NCI-H748 treated with DMSO at 0.1 percent for 48 hours (cell line): Measurements from ENCODE around the gene MRPL10.

Experiments used
- DNase-seq: peaks from one replicate; lab custom pipeline; 2025; lab: John Stamatoyannopoulos, UW

MRPL10 gene

DNA sequence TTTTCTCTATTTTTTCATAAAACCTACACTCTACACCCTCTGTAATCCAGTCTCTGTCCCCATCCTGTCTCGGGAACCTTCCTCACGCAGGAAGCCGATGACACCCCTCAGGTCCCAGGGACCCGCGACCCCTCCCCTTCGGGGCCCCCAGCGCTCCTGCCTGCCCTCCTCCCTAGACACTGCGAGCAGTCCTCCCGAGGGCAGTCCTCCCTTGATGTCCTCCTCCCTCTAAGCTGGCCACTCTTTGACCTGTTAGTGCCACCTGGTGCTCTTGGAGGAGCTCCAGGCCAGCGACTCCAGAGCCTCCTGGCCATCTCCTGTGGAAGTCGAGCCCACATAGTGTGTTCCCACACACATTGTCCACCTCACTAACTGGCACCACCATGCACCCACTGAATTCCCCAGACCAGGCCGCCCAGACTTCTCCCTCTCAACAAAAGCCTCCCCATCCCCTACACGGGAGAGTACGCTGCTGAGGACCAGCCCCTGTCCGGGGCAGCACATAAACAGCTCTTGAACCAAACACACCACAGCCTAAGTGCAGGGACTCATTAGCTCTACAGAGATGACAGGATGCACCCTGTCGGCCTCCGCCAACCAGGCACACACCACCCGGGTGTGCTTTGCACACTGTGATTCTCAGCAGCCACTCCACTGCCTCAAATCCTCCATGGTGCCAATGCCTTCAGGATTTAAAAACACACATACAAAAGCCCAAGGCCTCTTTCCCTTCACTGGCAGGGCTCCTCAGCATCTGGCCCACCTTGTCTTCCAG lies 19.0 kb downstream of the MRPL10 start:
- DNase-seq, result no peak

DNA sequence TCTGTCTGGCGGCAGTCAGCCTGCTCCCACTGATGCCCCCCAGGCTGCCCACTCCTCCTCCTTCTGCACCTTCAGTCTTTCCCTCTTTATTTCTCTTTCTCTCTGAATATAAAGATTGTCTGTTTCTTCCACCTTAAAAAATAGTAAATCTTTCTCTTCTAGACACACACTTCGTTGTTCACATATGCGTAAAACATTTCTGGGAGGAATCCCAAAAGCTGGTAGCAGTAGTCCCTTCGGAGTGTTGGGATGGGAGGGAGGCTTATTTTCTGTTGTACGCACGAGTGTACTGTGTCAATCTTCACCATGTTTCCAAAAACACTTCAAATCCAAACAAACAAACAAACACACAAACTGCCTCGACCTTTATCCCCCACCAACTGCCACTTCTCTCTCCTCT lies 19.6 kb downstream of the MRPL10 start:
- DNase-seq, result no peak

DNA sequence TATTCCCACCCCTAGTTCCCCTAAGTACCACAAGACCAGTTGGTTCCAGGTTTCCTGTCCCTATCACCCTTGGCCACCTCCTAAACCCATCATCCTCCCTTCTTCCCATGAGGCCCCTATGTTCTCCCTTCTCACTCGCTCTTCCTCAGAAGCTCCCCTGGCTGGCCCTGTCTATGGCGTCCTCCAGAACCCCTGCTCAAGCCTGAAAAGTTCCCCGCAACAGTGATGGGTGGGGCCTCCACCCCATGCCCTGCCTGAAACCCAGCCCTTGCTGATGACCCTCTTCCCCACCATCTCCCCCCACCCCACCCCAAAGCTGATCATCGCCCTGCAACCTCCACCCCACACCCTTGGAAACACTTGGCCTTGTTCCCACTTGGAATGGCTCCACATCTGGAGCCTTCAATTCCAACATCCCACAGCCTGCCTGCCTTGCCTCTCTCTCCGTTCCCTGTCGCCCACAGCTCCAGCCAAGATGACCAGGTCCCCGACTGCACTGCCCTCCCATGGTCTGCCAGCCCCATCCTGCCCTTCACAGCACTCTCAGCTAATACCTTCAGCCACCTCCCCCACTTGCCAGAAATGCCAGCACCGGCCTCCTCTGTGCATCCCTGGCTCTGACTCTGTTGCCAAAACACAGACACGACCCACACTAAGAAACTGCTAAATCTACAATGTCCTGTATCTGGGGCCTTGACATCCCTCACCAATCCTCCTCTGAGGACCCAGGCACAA lies 20.3 kb downstream of the MRPL10 start:
- no peak for DNase-seq

DNA sequence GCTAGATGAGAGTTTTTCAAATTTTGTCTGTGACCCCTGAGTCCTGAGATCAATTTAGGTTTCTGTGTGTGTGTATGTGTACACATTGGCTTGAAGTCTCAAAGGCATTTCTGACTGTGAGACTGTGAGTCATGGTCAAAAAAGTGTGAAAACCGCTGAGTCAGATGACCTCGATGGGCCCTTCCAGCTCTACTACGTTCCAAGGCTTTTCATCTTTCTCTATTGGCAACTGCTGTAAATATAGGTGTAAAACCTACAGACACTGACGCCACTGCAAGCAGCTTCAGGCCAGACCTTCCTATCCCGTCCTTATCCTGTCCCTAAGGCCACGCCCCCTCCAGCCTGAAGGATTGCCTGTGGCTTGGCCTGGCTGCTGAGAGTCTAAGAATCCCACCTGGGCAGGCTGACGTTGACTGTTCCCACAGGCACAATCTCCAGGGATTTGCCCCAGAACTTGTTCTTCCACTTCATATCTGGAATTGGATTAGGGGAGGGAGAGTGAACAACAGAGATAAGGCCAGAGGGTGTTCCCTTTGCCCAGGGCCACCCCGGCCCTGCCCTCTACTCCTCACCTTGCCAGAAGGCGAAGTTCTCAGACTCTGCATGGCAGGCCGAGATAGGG lies 21.0 kb downstream of the MRPL10 start:
- no peak for DNase-seq

DNA sequence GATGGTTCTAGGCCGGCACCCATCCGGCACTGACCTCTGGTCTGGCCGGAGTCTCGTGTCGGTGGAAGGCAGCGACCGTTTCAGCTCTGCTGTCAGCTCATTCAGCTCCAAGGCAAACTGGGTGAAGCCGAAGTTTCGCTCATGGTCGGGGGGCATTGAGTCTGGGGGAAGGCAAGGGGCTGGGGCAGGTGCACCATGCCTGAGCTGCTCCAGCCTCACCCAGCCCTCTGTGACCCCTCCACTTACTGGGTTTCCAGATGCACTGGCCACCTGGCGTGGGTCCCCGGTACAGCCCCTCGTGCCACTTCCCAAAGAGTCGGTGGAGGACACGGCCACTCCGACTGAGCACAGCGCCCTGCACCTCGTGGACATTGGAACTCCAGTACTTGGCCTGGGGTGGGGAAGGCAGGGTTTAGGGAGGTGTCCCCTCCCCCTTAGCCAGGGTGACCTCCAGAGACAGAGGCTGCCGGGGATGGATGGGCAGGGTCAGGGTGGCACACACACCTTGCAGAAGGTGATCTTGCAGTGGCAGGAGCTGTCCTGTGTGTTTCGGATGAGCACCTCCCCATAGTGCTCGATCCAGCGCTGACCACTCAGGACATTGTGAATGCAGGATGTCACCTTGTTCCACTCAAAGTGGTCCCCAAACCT lies 22.4 kb downstream of the MRPL10 start:
- no peak for DNase-seq

DNA sequence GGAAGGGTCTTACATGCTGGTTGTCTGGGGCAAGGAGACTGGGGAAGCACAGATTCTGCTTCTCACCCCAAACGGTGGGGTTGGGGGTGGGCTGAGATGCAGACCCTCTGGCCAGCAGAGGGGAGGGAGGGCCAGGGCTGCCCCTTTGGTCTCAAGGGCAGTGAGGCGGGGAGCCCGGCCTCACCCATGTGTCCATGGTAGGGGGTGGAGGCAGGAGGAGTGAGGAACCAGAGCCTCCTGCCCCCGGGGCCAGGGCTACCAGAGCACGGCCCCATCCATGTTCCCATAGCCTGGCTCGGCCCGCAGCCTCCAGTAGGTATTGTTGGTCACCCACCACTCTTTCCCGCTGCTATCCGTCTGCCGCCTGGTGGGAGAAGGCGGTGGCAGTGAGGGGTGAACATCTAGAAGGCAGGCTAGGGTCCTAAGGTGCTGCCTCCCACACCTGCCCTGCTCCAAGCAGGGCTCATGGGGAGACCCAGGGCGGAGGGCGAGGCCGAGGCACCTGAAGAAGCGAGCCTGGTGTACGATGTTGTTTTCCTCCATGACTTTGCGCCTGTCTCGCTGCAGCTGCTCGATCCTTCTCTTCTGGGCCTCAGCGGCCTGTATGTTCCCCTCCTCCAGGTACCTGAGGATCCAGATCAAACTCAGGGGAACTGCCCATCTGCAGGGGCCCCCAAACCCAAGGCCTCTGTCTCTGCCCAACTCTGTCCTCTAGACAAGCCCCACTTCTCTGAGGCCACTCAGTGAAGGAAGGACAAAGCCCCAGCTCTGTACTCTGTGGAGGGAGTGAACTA lies 23.1 kb downstream of the MRPL10 start:
- no peak for DNase-seq

DNA sequence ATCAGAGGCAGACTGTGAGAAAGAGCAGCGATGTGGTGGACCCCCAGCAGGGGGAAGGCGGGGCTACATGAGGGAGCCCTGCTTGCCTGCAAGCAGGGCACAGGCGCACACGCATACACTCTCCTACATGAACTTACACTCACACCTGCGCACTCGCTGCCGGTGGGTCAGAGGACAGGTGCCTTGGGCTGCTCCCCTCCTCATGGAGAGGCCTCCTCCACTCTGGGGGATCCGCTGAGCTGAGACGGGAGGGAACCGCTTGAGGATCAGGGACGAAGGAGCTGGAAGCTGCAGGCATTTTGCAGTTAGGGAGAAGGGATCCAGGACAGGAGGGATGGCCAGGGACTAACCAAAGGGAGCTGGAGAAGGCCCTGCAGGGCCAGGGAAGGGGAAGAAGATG lies 23.9 kb downstream of the MRPL10 start:
- no peak for DNase-seq

DNA sequence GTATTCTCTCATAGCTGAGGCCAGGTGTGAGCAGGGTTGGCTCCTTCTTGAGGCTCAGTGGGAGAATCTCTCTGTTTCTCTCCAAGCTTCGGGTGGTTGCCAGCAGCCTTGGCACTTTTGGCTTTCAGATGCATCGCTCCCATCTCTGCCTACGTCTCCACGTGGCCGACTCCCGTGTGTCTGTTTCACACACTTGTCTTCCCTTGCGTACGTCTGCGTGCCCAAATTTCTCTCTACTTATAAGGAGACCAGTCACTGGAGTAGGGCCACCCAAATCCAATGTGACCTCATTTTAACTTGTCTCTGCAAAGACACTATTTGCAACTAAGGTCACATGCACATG lies 24.5 kb downstream of the MRPL10 start:
- no peak for DNase-seq

DNA sequence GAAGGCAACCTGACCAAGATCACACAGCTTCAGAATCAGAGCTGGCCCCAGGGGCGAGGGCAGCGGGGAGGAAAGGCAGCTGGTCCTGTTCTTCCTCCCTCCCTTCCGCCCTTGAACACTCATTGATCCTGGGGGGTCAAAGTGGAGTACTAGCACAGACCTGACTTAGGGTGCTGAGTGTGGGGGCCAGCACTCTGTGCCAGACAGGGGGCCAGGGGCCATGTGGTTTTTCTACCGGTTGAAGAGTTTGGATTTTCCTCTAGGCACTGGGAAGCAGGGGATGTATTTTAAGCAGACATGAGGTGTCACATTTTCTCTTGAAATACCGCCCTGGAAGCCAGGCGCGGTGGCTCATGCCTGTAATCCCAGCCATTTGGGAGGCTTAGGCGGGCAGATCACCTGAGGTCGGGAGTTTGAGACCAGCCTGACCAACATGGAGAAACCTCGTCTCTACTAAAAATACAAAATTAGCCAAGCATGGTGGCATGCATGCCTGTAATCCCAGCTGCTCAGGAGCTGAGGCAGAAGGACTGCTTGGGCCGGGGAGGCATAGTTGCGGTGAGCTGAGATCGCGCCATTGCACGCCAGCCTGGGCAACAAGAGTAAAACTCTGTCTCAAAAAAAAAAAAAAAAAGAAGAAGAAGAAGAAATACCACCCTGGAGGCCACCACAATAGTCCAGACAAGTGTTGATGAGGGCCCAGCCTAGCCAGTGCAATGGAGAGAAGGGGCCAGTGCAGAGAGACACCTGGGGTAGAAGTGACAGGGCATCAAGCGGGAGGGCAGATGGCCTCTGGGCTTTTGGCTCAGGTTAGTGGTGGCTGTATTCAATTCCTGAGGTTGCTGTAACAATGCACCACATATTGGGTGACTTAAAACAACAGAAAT lies 25.1 kb downstream of the MRPL10 start:
- no peak for DNase-seq

DNA sequence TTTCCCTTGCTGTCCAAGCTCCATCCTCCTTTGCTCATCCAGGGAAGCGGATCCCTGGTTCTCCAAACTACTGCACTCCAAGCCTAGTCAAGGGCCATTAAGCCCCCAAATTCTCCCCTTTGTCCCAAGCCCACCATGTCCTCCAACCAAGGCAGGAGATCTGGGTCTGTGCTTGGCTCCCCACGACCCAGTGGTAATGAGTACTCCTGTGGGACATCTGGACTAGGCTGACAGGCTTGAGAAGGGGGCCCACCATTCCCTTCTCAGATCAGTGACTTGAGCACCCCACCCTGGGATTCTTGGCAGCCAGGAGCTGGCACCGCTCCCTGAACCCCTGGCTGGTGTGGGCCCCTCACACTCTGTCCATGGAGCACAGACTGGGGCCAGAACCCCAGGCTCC lies 26.9 kb downstream of the MRPL10 start:
- no peak for DNase-seq

DNA sequence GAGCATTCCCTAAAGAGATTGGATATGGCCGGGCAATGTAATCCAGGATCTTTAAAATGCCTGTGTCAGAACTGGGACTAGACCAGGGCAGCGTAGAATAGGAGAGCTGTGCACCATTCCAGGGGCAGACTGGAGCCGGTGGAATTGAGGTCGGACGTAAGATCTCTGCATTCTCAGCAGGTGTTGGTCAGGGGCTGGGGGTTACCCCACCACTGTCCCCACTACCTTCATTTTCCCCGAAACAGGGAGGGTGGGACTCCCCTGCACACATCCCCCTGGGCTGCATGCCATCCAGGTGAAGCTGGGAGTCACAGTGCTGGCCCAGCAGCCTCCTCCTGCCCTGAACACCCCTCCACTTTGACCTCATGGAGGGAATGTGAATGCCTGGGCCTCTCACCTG lies 27.6 kb downstream of the MRPL10 start:
- DNase-seq, result no peak

DNA sequence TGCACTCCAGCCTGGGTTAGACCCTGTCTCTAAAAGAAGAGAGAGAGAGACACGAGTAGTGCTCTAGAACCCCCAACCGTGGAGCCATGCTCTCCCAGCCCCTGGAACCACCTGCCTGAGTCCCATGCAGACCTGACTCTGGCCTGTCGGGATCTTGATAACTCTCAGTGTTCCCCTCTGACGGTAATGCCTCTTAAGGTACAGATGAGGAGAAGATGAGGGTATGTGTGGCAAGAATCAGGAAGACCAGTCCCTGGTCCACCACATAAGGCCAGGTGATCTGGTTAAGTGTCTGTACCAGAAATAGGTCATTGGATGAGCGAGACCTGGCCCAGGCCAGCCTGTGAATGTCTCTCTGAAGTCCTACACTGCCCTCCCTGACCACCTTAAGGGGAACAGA lies 28.1 kb downstream of the MRPL10 start:
- DNase-seq, result no peak

DNA sequence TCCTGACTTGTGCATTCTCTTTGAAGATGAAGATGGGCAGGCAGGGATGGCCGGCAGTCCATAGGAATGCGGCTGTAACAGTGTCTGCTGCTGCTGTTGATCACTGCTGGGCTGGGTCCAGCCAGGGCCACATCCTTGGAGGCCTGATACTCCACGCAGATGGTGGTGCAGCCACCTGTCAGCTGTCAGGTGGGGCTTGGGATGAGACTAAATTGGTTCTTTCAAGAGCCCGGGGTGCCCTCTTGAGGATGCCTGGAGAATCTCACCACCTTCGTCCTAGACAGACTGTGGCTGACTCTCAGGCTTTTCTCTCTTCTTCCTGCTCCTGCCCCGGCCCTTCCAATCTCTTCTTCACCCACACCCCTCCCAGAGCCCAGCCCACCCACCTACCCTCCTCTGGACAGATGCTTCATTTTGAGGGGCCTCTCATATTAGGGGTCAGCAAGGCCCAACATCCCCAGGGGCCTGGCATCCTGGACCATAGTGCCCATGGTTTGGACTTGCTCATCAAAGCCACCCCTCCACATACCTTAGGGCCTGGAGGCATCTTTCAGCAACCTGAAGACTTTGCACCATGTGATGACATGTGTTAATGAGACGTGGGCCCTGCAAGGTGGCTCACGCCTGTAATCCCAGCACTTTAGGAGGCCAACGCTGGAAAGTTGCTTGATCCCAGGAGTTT lies 28.9 kb downstream of the MRPL10 start:
- peak; percentile 73 for DNase-seq

DNA sequence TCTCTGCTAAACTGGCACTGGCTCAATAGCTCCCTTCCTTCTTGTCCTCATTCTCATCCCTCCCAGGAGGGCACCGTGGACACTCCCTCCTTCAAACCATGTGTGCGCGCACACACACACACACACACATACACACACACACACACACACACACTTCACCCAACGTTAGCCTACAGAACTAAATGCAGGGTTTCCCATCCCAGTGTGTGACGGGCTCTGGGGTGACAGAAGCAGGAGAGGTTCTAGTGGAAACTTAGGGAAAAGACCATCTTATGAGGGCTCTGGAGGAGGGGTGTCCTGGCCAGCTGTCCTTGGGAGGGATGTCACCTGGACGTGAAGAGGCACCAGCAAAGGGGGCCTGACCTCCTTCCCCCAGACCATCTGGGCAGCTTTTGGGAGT lies 29.4 kb downstream of the MRPL10 start:
- DNase-seq, result no peak

DNA sequence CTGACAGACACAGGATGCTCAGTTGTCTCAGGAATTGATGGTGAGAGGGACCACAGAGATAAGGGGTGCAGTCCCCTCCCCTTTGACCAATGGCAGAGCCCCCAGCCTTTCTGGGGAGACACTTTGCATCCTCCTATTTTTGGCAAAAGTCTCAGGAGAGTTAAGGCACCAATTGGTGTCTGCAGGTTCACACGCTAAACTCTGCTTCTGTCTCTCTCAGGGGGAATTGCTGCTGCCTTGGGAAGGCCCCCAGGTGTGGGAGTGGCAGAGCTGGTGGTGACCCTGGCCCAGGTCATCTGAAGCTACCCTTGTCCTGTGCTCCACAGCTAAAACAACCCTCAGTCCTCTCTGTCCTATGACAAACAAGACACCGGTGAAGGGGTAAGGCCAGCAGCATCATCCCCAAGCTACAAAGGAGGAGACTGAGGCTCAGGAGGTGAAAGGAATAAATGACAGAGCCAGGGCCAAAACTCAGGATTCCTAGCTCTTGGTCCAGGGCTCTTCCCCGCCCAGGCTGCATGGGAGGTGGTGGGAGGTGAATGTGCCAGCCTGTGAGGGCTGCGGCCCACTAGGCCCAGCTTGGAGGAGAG lies 30.1 kb downstream of the MRPL10 start:
- DNase-seq, result no peak

DNA sequence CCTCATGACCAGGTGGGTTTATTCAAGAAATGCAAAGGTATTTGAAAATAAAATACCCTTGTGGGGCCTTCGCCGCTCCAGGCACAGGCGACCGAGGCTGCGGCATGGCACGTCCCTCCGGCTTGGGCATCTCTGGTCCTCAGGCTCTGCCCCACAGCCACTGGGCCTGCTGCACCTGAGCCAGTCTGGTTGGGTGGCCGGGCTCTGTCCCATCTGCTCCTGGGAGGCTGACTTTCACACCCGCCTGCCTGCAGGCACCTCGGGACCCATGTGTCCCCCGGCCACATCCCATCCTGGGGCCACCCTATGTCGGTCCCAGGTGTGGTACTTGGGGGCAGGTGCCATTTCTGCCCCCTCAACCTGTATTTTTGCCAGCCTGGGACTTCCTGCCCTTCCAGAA lies 30.7 kb downstream of the MRPL10 start:
- DNase-seq, result no peak

DNA sequence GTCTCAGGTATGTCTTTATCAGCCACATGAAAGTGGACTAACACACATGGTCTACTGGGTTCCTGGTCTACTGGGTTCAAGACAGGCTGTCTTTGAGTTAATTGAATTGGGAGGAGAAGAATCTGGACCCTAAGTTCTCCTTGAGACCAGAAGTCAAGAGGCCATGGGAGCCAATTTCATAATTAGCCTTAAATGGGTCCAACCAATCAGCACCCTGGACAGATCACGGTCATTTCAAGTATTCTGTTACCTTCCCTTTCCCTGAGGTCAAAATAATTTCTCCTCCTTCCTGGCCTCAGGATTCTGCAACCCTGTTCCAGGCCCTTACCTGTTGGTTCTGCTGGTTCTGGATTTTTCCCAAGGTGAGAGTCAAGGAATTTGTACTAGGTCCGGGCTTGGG lies 33.5 kb downstream of the MRPL10 start:
- no peak for DNase-seq

DNA sequence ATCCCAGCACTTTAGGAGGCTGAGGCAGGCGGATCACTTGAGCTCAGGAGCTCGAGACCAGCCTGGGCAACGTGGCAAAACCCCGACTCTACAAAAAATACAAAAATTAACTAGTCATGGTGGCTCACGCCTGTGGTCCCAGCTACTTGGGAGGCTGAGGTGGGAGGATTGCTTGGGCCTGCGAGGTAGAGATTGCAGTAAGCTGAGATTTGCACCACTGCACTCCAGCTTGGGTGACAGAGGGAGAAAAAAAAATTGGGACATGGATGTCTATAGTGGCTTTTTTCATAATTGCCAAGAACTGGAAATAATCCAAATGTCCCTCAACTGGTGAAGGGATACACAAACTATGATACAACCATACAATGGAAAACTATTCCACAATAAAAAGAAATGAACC lies 38.4 kb downstream of the MRPL10 start:
- DNase-seq, result no peak

DNA sequence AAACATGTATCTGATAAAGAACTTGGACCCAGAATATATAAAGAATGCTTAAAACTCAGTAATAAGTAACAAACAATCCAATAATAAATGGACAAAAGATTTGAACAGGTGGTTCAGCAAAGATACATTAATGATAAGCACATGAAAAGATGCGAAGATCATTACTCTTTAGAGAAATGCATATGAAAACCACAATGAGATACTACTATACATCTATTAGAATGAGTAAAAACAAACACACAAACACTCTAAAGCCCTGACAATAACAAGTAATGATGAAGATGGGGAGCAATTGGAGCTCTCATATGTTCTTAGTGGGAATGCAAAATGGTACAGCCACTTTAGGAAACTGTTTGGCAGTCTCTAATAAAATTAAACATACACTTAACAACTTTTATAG lies 38.9 kb downstream of the MRPL10 start:
- DNase-seq, result no peak

DNA sequence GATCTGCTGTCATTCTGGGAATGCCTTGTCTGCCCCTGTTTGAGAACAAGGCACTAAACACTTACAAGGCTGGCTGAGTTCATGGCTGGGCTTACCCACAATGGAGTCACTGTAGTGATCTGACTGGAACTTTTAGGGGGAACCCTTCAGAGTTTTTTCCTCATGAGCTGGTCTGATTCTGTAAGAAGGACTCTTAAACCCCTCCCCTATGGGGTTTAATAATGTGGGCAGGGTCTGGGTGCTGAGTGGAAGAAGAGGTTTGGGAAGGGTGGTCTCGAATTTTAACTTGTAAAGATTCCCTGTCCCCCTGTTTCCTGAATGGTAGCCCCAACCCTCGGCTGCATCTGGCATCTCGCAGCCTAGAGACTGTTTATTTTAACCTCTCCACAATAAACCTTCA lies 40.3 kb downstream of the MRPL10 start:
- DNase-seq, result no peak
